ENCODE results near the gene SNX32. TPM values are rescaled to one million over a fixed set of nuclear protein-coding genes. Genes with fewer than 3 reads are reported as not detected.
A peak's percentile ranks its signal among the peaks of the same experiment; 100 is the strongest.

SNX32 gene
- total RNA-seq, 3 donors from 2014 or later (not counting 1 experiment from before 2014, with no cell fraction given), result 0.31 to 2.0 (median 0.54) TPM

GRCh38 chr11:65808744-65809341 lies 24.9 kb upstream of the SNX32 start:
- intact Hi-C loops (cut with micrococcal nuclease), result no loop called here
- H3K4me1 Mint-ChIP-seq, result no peaks in the 10 kb centered on the region
- TF ChIP-seq CTCF (IDR thresholded peaks at IDR 0.05), result no peak
- ATAC-seq (no peak), DNase-seq (no peak)
- Histone ChIP-seq H3K27me3 (ENCODE audit: control insufficient read depth, insufficient read depth, low read length) (peaks cover 3% of the 10 kb centered on the region), H3K36me3 (ENCODE audit: control insufficient read depth, insufficient read depth, low read length) (no peaks in the 10 kb centered on the region), H3K4me3 (ENCODE audit: low read length) (no peak overlapping the region), H3K27ac (ENCODE audit: low read length) (no peak overlapping the region), H3K4me1 (ENCODE audit: control insufficient read depth, insufficient read depth, low read length) (no peaks in the 10 kb centered on the region), H3K9me3 (ENCODE audit: control insufficient read depth, insufficient read depth, low read length) (no peaks in the 10 kb centered on the region)
- H3K9me3 Mint-ChIP-seq, result no peaks in the 10 kb centered on the region
- no peaks in the 10 kb centered on the region for H3K36me3 Mint-ChIP-seq
- H3K27ac Mint-ChIP-seq, result no peak overlapping the region
- H3K27me3 Mint-ChIP-seq (ENCODE audit: low read depth in 2 of 2), result peaks cover 9 to 14% of the 10 kb centered on the region in 2 donors
- H3K4me3 Mint-ChIP-seq, result no peak overlapping the region
- 84% methylated on average over 20 of the region's 20 CpGs for WGBS (ENCODE audit: insufficient coverage)

GRCh38 chr11:65809496-65809895 lies 24.3 kb upstream of the SNX32 start:
- H3K4me1 ChIP-seq (ENCODE audit: control insufficient read depth, insufficient read depth, low read length), result no peaks in the 10 kb centered on the region
- intact Hi-C loops (cut with micrococcal nuclease), result no loop called here
- no peak overlapping the region for H3K4me3 ChIP-seq (ENCODE audit: low read length)
- Mint-ChIP-seq H3K27ac (no peak overlapping the region), H3K36me3 (no peaks in the 10 kb centered on the region), H3K27me3 (ENCODE audit: low read depth in 2 of 2) (peaks cover 2 to 9% of the 10 kb centered on the region in 2 donors), H3K9me3 (no peaks in the 10 kb centered on the region), H3K4me3 (no peak overlapping the region), H3K4me1 (no peaks in the 10 kb centered on the region)
- WGBS (ENCODE audit: insufficient coverage), result 84% methylated on average over 9 of the region's 9 CpGs
- ATAC-seq (no peak), DNase-seq (no peak)
- no peaks in the 10 kb centered on the region for H3K27me3 ChIP-seq (ENCODE audit: control insufficient read depth, insufficient read depth, low read length)
- no peak for TF ChIP-seq CTCF (IDR thresholded peaks at IDR 0.05)
- no peaks in the 10 kb centered on the region for H3K36me3 ChIP-seq (ENCODE audit: control insufficient read depth, insufficient read depth, low read length)
- H3K9me3 ChIP-seq (ENCODE audit: control insufficient read depth, insufficient read depth, low read length), result no peaks in the 10 kb centered on the region
- no peak overlapping the region for H3K27ac ChIP-seq (ENCODE audit: low read length)

- Histone ChIP-seq H3K27ac (ENCODE audit: low read length) (no peak overlapping the region), H3K4me3 (ENCODE audit: low read length) (no peak overlapping the region), H3K27me3 (ENCODE audit: control insufficient read depth, insufficient read depth, low read length) (no peaks in the 10 kb centered on the region), H3K36me3 (ENCODE audit: control insufficient read depth, insufficient read depth, low read length) (no peaks in the 10 kb centered on the region), H3K9me3 (ENCODE audit: control insufficient read depth, insufficient read depth, low read length) (no peaks in the 10 kb centered on the region), H3K4me1 (ENCODE audit: control insufficient read depth, insufficient read depth, low read length) (no peaks in the 10 kb centered on the region)
- H3K27me3 Mint-ChIP-seq (ENCODE audit: low read depth in 2 of 2), result peaks cover 0 to 9% of the 10 kb centered on the region in 2 donors
- H3K36me3 Mint-ChIP-seq, result no peaks in the 10 kb centered on the region
- no peaks in the 10 kb centered on the region for H3K9me3 Mint-ChIP-seq
- ATAC-seq (peak; percentile 21 to 62 (median 55)), DNase-seq (peak in 1 of 2 donors; percentile 60)
- WGBS (ENCODE audit: insufficient coverage), result 89% methylated on average over 23 of the region's 23 CpGs
- H3K4me1 Mint-ChIP-seq, result no peaks in the 10 kb centered on the region
- no peak overlapping the region for H3K27ac Mint-ChIP-seq
- TF ChIP-seq CTCF (IDR thresholded peaks at IDR 0.05), result no peak
- intact Hi-C loops (cut with micrococcal nuclease), result no loop called here
- no peak overlapping the region for H3K4me3 Mint-ChIP-seq
Measured at GRCh38 chr11:65810046-65810868, 23.5 kb upstream of the SNX32 start.

Measured in natural killer cell (primary cell).